Sigmoid colon (tissue), 7 donors: ENCODE measurements around the gene BCL2A1. TPM values are rescaled to one million over a fixed set of nuclear protein-coding genes. Genes with fewer than 3 reads are reported as not detected.
"Not testable (repeated sequence)": the region's sequence is repeated elsewhere in the genome, so short reads cannot be mapped to it uniquely, and the experiment has no call there.

Experiments used
- DNase-seq: peaks from one replicate; pipeline ENCODE4 v3.0.0-alpha.2; 2019
- H3K27ac ChIP-seq, 4 donors: fragments of 200-600 bp; sonication (generic); one replicate each; pipeline ENCODE4 v1.5.1; 2016 to 2019; ENCODE audit warnings: mild to moderate bottlenecking in 1 of 4
- H3K27me3 ChIP-seq, 3 donors: fragments of 200-600 bp; sonication (generic); one replicate each; pipeline ENCODE4 v1.5.1; 2019; ENCODE audit warnings: mild to moderate bottlenecking in 1 of 3
- H3K36me3 ChIP-seq, 4 donors: fragments of 200-600 bp; sonication (generic); one replicate each; pipeline ENCODE4 v1.5.1; 2016 to 2019
- H3K4me1 ChIP-seq, 4 donors: fragments of 200-600 bp; sonication (generic); one replicate each; pipeline ENCODE4 v1.5.1; 2017 to 2019
- H3K4me3 ChIP-seq, 4 donors: fragments of 200-600 bp; sonication (generic); one replicate each; pipeline ENCODE4 v1.5.1; 2017 to 2019; ENCODE audit warnings: mild to moderate bottlenecking in 2 of 4, moderate library complexity in 1 of 4
- H3K9me3 ChIP-seq, 4 donors: fragments of 200-600 bp in 3 of 4; sonication (generic) in 3 of 4; one replicate each; pipeline versions ENCODE4 v1.5.1 to v1.6.1; 2013 to 2019
- CTCF ChIP-seq, 4 experiments: fragments of 450-650 bp in 3 of 4; fragments of 200-600 bp in 1 of 4; IDR thresholded peaks; one replicate each; pipeline ENCODE4 v1.5.1; 2016 to 2019; ENCODE audit warnings: antibody characterized with exemption in 4 of 4, mild to moderate bottlenecking in 3 of 4, moderate library complexity in 2 of 4
- EP300 ChIP-seq, 4 donors: sonication (generic); formaldehyde crosslinking; IDR thresholded peaks; one replicate each; pipeline ENCODE4 v1.6.1; 2017; ENCODE audit warnings: antibody characterized with exemption in 4 of 4
- POLR2A ChIP-seq, 2 donors: fragments of 450-650 bp; IDR thresholded peaks; one replicate each; pipeline ENCODE4 v1.6.1; 2016; ENCODE audit warnings: antibody characterized with exemption in 2 of 2, mild to moderate bottlenecking in 2 of 2, moderate library complexity in 2 of 2
- POLR2AphosphoS5 ChIP-seq, 4 donors: sonication (generic); formaldehyde crosslinking; IDR thresholded peaks; one replicate each; pipeline ENCODE4 v1.6.1; 2017; ENCODE audit warnings: antibody characterized with exemption in 4 of 4
- WGBS, 2 donors: extraction: QIAGEN DNeasy Blood & Tissue Kit; methylation state at CpG; one replicate each; pipeline ENCODE4 v1.1.7; 2013; 5-methylcytosine and 5-hydroxymethylcytosine counted together
- intact Hi-C: fragments of 100-400 bp; cut with DNase I; formaldehyde crosslinking; loops from one replicate; pipeline ENCODE4 v1.15.1; 2023
- polyA plus RNA-seq, 3 donors: library from polyadenylated mRNA; stranded (reverse); fragments of 200-250 nt; gene quantifications; one replicate each; pipeline ENCODE4 v1.2.3, GENCODE V29; 2013
- total RNA-seq, 4 donors: library from RNA; depleted of rRNA; stranded (reverse); fragments of >200 nt; gene quantifications; one replicate each; pipeline ENCODE4 v1.1.0, GENCODE V29; 2016
- donor health status: healthy with polysubstance abuse.
- donor health status: Bipolar disorder and iron deficiency.
- donor health status: healthy.

Gene BCL2A1
- total and polyA plus RNA-seq, 7 donors = 1.9 to 19.4 (median 6.6) TPM; not detected in 3

DNA sequence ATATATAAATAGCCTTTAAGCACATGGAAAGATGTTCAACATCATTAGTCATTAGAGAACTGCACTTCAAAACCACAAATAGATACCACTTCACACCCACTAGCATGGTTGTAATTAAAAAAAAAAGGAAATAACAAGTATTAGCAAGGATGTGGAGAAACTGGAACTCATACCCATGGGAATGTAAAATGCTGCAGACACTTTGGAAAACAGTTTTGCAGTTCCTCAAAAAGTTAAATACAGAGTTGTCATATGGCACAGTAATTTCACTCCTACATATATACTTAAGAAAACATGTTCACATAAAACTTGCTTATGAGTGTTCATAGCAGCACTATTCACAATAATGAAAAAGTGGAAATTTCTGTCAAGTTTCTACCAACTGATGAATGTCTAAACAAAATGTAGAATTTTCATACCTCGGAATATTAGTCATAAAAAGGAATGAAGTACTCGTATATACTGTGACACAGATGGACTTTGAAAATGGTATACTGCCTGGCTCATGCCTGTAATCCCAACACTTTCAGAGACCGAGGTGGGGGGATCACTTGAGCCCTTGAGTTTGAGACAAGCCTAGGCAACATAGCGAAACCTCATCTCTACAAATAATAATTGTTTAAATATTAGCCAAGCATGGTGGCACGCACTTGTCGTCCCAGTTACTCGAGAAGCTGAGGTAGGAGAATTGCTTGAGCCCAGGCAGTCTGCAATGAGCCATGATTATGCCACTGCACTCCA, 28.1 kb downstream of the BCL2A1 start:
- TF ChIP-seq POLR2A (IDR thresholded peaks at IDR 0.05) = no peak
- TF ChIP-seq POLR2AphosphoS5 (IDR thresholded peaks at IDR 0.05) = no peak
- TF ChIP-seq CTCF (IDR thresholded peaks at IDR 0.05) = no peak
- no peak for TF ChIP-seq EP300 (IDR thresholded peaks at IDR 0.05)
- H3K9me3 ChIP-seq = no peaks in the 10 kb centered on the region
- DNase-seq = no peak
- H3K4me1 ChIP-seq = no peaks in the 10 kb centered on the region
- no peak overlapping the region for H3K27ac ChIP-seq
- peaks cover 0 to 3% (median 0%) of the 10 kb centered on the region in 3 donors for H3K27me3 ChIP-seq
- no peak overlapping the region for H3K4me3 ChIP-seq
- no peaks in the 10 kb centered on the region for H3K36me3 ChIP-seq
- intact Hi-C loops = no loop called here
- 81 to 85% methylated on average over 7 of the region's 7 CpGs for WGBS, 2 donors

DNA sequence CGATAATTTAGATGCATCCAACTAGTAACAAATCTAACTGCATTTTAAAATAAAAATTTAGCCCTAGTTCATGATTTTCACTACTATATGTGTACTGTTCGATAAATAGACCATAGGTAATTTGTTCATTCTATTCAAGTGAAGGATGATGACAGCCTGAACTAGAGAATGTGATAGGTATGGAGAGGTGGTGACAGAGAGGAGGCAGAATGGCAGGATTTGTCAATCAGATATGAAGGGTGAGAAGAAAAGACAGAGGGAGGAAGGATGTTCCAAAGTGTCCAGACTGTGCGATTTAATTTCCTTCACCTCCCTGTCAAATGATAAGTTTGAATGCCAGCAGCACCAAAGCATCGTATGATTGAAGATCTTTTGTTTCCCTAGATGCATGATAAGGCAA, 31.6 kb downstream of the BCL2A1 start:
- H3K36me3 ChIP-seq = no peaks in the 10 kb centered on the region
- intact Hi-C loops = no loop called here
- no peak overlapping the region for H3K27ac ChIP-seq
- DNase-seq = no peak
- H3K27me3 ChIP-seq = peaks cover 0 to 5% (median 3%) of the 10 kb centered on the region in 3 donors
- 93% methylated on average over 4 of the region's 4 CpGs for WGBS, 2 donors
- no peak overlapping the region for H3K4me3 ChIP-seq
- H3K9me3 ChIP-seq = no peaks in the 10 kb centered on the region
- no peaks in the 10 kb centered on the region for H3K4me1 ChIP-seq
- no peak for TF ChIP-seq CTCF (IDR thresholded peaks at IDR 0.05)
- TF ChIP-seq POLR2A (IDR thresholded peaks at IDR 0.05) = no peak
- no peak for TF ChIP-seq POLR2AphosphoS5 (IDR thresholded peaks at IDR 0.05)
- TF ChIP-seq EP300 (IDR thresholded peaks at IDR 0.05) = no peak

- DNase-seq = no peak
- WGBS, 2 donors = 20 to 86% methylated on average over 1 of the region's 1 CpG
- H3K36me3 ChIP-seq = no peaks in the 10 kb centered on the region
- intact Hi-C loops = no loop called here
- peaks cover 0 to 5% (median 3%) of the 10 kb centered on the region in 3 donors for H3K27me3 ChIP-seq
- H3K27ac ChIP-seq = no peak overlapping the region
- no peak overlapping the region for H3K4me3 ChIP-seq
- no peaks in the 10 kb centered on the region for H3K9me3 ChIP-seq
- H3K4me1 ChIP-seq = no peaks in the 10 kb centered on the region
- TF ChIP-seq POLR2A (IDR thresholded peaks at IDR 0.05) (no peak), EP300 (IDR thresholded peaks at IDR 0.05) (no peak), CTCF (IDR thresholded peaks at IDR 0.05) (no peak)
Observed at GRCh38 chr15:79938143-79938542, 32.9 kb downstream of the BCL2A1 start.

GRCh38 chr15:79935556-79936201, 35.3 kb downstream of the BCL2A1 start:
- H3K27me3 ChIP-seq, H3K4me1 ChIP-seq, DNase-seq, H3K9me3 ChIP-seq, H3K36me3 ChIP-seq, intact Hi-C loops, H3K4me3 ChIP-seq: not testable (repeated sequence)
- H3K27ac ChIP-seq = peak overlapping the region in 3 of 4 donors; percentile 4 to 42 (median 11)
- 67 to 79% methylated on average over 7 of the region's 7 CpGs for WGBS, 2 donors

DNA sequence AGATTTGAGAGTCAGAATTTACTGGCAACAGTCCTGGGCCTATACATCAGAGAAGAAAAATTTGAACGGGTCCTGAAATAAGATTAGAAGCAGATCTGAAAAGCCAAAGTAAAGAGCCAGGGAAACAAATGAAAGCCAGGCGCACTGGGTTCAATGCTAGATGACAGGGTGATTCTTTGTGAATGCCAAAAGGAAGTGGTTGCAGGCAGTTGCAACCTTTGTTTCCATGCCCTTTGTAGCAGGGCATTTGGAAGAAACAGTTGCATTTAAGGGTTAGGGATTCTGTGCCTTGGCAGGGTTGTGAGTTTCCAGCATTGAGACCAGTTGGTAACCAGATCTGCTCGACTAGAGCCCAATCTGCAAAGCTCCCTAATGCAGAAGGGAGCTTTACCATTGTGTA, 37.8 kb downstream of the BCL2A1 start:
- no peaks in the 10 kb centered on the region for H3K9me3 ChIP-seq
- no peak for TF ChIP-seq CTCF (IDR thresholded peaks at IDR 0.05)
- TF ChIP-seq POLR2A (IDR thresholded peaks at IDR 0.05) = no peak
- no peak for TF ChIP-seq POLR2AphosphoS5 (IDR thresholded peaks at IDR 0.05)
- TF ChIP-seq EP300 (IDR thresholded peaks at IDR 0.05) = no peak
- peaks cover 0 to 5% (median 0%) of the 10 kb centered on the region in 3 donors for H3K27me3 ChIP-seq
- H3K4me1 ChIP-seq = no peaks in the 10 kb centered on the region
- no peak overlapping the region for H3K4me3 ChIP-seq
- H3K36me3 ChIP-seq = no peaks in the 10 kb centered on the region
- DNase-seq = no peak
- no peak overlapping the region for H3K27ac ChIP-seq
- intact Hi-C loops = no loop called here
- 66 to 74% methylated on average over 3 of the region's 3 CpGs for WGBS, 2 donors
